ENCODE data around the gene NELL1.

NELL1 gene

GRCh38 chr11:20876738-20877137 lies 207.4 kb downstream of the NELL1 start:
- DNase-seq (ENCODE audit: insufficient read length, low spot score) (no peak), FAIRE-seq (no peak)
- no peak for TF ChIP-seq CTCF (IDR thresholded peaks at IDR 0.05; ENCODE audit: insufficient read depth, missing control alignments)

DNA sequence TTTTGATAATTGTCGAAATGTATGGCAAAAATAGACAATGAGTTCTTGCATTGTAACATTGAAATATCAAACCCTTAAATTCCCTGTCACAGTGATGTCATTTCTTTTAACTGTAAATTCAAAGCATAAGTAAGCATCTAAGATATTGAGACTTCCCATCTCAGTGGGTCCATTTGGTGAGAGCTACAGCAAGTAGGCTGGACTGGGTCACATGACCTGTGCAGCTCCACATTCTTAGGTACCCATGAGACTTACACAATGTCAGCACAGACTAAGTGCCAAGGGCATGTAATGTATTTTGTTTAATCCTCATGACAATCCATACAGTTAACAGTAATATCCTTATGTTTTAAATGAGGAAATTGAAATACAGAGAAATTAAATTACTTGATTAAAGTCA lies 210.7 kb downstream of the NELL1 start:
- DNase-seq (ENCODE audit: insufficient read length, low spot score) = no peak
- no peak for FAIRE-seq
- TF ChIP-seq CTCF (IDR thresholded peaks at IDR 0.05; ENCODE audit: insufficient read depth, missing control alignments) = no peak

DNA sequence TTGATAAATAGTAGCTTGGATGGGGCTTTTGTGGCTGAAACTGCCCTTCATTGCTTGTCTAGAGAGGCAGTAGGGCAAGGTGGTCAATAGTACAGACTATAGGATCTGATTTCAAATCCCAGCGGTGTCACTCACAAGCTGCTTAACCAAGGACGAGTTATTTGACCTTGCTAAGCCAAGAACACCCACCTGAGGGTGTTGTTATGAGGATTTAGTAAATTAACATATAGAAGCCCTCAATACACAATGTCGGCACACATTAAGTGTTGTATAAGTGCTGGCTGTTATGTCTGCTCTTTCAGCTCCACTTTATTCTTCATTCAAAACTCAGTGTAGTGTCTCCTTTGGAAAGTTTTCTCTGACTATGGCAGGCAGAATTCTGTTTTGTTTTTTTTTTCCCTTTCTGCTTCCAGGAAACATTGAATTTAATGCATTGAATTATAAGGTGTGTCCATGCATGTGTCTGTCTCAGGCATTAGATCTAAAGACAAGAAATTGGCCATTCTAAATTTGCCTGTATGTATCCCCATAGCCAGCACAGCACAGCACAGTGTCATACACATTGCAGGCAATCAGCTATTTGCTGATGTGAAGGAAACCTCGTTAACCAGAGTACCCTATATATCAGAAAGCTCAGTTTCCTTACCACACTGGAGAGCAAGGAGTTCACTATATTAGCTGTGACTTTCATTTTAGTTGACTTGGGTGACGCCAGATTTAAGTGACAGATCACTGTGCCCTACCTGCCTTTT lies 212.1 kb downstream of the NELL1 start:
- FAIRE-seq = no peak
- no peak for TF ChIP-seq CTCF (IDR thresholded peaks at IDR 0.05; ENCODE audit: insufficient read depth, missing control alignments)

GRCh38 chr11:20887137-20887536 lies 217.8 kb downstream of the NELL1 start:
- no peak for DNase-seq (ENCODE audit: insufficient read length, low spot score)
- TF ChIP-seq CTCF (IDR thresholded peaks at IDR 0.05; ENCODE audit: insufficient read depth, missing control alignments) = no peak
- no peak for FAIRE-seq

More for the DNA sequence above, 212.1 kb downstream of the NELL1 start:
- no peak for DNase-seq (ENCODE audit: insufficient read length, low spot score)

DNA sequence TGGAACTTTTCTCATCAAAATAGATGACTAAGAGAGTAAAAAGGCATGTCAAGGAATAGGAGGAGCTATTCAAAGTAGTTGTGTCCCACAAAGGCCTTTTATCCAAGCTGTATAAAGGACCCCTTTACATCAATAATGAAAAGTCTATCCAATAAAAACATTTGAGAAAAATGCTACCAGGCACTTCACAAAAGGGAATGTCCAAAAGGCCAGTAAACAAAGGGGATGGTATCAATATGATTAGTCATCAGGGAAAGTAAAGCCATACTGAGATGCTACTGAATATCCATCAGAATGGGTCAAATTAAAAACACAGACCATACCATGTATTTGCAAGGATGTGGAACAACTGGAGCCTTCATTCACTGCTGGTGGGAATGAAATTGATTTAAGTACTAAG lies 224.9 kb downstream of the NELL1 start:
- DNase-seq (ENCODE audit: insufficient read length, low spot score) (no peak), FAIRE-seq (no peak)
- no peak for TF ChIP-seq CTCF (IDR thresholded peaks at IDR 0.05; ENCODE audit: insufficient read depth, missing control alignments)

DNA sequence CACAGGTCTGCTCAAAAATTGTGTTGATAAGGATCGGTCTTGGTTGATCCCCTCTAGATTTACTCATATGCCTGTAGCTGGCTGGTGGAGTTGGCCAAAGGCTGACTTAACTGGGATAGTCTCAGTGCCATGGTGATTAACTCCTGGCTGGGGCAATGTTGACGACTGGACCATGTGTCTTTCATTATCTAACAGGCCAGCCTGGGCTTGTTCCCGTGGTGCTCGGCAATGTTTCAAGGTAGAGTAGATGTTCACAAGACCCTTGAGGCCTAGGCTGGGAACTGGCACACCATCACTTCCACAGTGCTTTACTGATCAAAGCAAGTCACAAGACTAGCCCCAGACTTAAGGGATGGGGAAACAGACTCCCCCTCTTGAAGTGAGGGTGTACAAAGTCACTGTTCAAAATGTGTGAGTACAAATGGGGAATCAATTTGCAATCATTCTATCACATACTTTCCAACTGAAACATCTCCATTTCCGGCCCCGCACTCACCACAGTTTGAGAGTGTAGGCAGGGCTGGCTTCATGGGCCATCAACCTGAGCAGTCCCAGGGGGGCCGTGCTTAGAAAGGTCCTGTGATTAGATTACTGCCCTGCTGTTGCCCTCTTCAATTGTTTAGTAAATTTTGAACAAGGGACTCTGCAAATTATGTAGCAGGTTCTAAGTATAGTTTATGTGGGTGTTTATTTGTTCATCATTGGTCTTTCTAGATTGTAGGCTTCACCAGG lies 240.8 kb downstream of the NELL1 start:
- DNase-seq (ENCODE audit: insufficient read length, low spot score) (no peak), FAIRE-seq (no peak)
- no peak for TF ChIP-seq CTCF (IDR thresholded peaks at IDR 0.05; ENCODE audit: insufficient read depth, missing control alignments)

DNA sequence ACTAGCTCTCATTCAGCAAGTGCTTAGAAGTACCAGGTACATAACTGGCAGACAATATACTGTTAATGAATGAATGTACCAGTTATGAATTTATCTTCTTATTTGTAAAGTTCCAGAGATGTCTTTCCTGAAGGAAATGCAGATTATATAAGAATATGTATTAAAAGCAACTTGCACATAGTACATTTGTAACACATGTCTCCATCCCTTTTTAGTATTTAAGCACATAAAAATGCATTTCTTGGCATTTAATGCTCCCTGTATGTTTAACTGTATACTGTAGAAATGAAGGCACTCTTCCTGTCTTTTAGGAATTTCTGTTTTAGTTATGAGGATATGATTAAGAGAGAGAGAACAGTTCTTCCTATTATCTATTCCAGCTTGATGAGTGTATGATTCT lies 241.3 kb downstream of the NELL1 start:
- FAIRE-seq = no peak
- DNase-seq (ENCODE audit: insufficient read length, low spot score) = no peak
- TF ChIP-seq CTCF (IDR thresholded peaks at IDR 0.05; ENCODE audit: insufficient read depth, missing control alignments) = no peak

All from D721Med (cell line).